HepG2 (cell line): ENCODE measurements around the gene LCTL. TPM values are rescaled to one million over a fixed set of nuclear protein-coding genes. Genes with fewer than 3 reads are reported as not detected.

ENCODE experiments used
- AKAP8 ChIP-seq: sonication (generic); formaldehyde crosslinking; IDR thresholded peaks from 2 replicates; pipeline ENCODE4 v1.5.1; 2020; ENCODE audit warnings: mild to moderate bottlenecking, missing genetic modification reagents
- ATAD3A ChIP-seq: sonication (generic); formaldehyde crosslinking; IDR thresholded peaks from 2 replicates; pipeline ENCODE4 v1.4.0; 2020; ENCODE audit warnings: missing genetic modification reagents
- CHD4 ChIP-seq: fragments of 200-600 bp; sonication (generic); IDR thresholded peaks from 2 replicates; pipeline ENCODE4 v1.7.0; 2017; ENCODE audit warnings: mild to moderate bottlenecking, low read length, borderline replicate concordance
- HNF1A ChIP-seq, 2 experiments: sonication (generic) in 1 of 2; formaldehyde crosslinking in 1 of 2; IDR thresholded peaks; 2 replicates each; pipeline versions ENCODE4 v1.4.0 to v1.6.1; 2016 to 2020; ENCODE audit warnings: borderline replicate concordance in 1 of 2, low read depth in 1 of 2, mild to moderate bottlenecking in 1 of 2, missing genetic modification reagents in 1 of 2
- KLF13 ChIP-seq: sonication (generic); formaldehyde crosslinking; IDR thresholded peaks from 2 replicates; pipeline ENCODE4 v1.4.0; 2020; ENCODE audit warnings: mild to moderate bottlenecking, missing genetic modification reagents
- MXI1 ChIP-seq: IDR thresholded peaks from 3 replicates; pipeline ENCODE4 v1.6.1; 2012; ENCODE audit warnings: low read depth, low read length, inconsistent platforms, borderline replicate concordance
- NR2F6 ChIP-seq, 2 experiments: IDR thresholded peaks; 2 replicates each; pipeline ENCODE4 v1.6.1; 2016; ENCODE audit warnings: antibody characterized with exemption in 1 of 2, mild to moderate bottlenecking in 1 of 2
- SIX4 ChIP-seq: sonication (generic); formaldehyde crosslinking; IDR thresholded peaks from 2 replicates; pipeline ENCODE4 v1.4.0; 2020; ENCODE audit warnings: missing genetic modification reagents
- U2AF2 ChIP-seq: fragments of 200-400 bp; formaldehyde crosslinking; IDR thresholded peaks from 2 replicates; pipeline ENCODE4 v1.6.1; 2017; ENCODE audit warnings: low read depth, mild to moderate bottlenecking, low read length
- ZMYM2 ChIP-seq: sonication (generic); formaldehyde crosslinking; IDR thresholded peaks from 2 replicates; pipeline ENCODE4 v1.8.0; 2022; ENCODE audit warnings: mild to moderate bottlenecking, missing genetic modification reagents
- ZSCAN21 ChIP-seq: sonication (generic); formaldehyde crosslinking; IDR thresholded peaks from 2 replicates; pipeline ENCODE4 v1.8.0; 2022; ENCODE audit warnings: mild to moderate bottlenecking, missing genetic modification reagents, moderate library complexity, borderline replicate concordance
- polyA plus RNA-seq, 8 experiments: library from polyadenylated mRNA; depleted of rRNA in 3 of 8; stranded (reverse) in 7 of 8; unstranded in 1 of 8; fragments of >200 nt; fragmentation: Illumina TruSeq in 4 of 8; extraction: Trizol in 4 of 8; gene quantifications; 2 replicates each; pipeline versions ENCODE4 v1.2.1 to v1.2.3, GENCODE V29; 2011 to 2016; ENCODE audit warnings: low read depth in 4 of 8, missing spikeins in 1 of 8, mixed read lengths in 1 of 8; ENCODE audit not compliant: insufficient read depth in 1 of 8
- total RNA-seq, 5 experiments: library from RNA; depleted of rRNA; stranded (reverse); fragments of >200 nt; fragmentation: Illumina TruSeq; extraction: Trizol; gene quantifications; 2 replicates each; pipeline ENCODE4 v1.2.3, GENCODE V29; 2016; ENCODE audit warnings: low read depth in 1 of 5
- TF ChIP-seq, protein P1 (sequence below): sonication (generic); formaldehyde crosslinking; IDR thresholded peaks from 2 replicates; pipeline ENCODE4 v1.4.0; 2020; ENCODE audit warnings: mild to moderate bottlenecking, missing genetic modification reagents
- TF ChIP-seq, protein P2 (sequence below): sonication (generic); formaldehyde crosslinking; IDR thresholded peaks from 2 replicates; pipeline ENCODE4 v1.4.0; 2020; ENCODE audit warnings: missing genetic modification reagents, borderline replicate concordance
- TF ChIP-seq, protein P3 (sequence below): sonication (generic); formaldehyde crosslinking; IDR thresholded peaks from 2 replicates; pipeline ENCODE4 v1.8.1; 2022; ENCODE audit warnings: low read depth, mild to moderate bottlenecking, missing genetic modification reagents

The LCTL gene
- total and polyA plus RNA-seq, 2 of the 13 experiments (the other 11 are each of a cell fraction or from before 2014, with no cell fraction given), result 0.96 to 1.4 TPM

DNA sequence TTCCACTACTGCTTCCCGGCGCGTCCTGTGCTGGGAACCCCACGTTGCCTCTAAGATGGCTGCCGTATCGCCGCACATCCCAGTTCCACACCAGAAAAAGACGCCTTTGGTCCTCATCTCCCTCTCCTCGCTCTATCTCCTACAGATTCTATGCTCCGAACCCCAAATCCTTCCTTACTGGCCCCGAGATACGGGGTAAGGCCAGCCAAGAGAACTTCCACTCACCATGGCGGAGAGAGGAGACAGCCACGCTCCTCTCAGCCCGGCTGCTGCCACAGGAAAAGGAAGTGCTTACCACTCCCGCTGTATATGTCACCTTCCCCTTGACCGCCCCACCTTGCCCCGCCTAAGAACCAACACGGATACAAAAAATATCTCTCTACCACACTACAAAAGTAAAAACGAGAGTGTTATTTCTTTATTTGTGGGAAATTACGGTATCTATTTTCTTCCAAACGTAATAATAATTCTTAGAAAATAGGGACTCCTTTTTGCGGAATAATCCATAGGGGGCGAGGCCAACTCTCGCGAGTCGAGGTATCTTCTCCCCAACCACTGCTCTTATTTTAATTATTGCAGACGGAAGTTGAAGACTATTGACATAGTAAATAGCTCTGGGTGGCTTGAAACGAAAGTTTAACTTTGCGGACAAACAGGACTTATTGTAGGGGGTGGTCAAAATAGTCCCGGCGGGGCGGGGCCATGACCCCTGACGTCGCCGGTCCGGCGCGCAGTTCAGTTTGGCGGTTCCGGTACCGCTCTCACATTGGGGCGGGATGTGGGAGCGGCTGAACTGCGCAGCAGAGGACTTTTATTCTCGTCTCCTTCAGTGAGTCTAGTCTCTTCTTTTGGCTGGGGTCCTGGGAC, 61.0 kb downstream of the LCTL start, which contains the start of the genes RPL4 and ZWILCH (continued):
- peak; percentile 71; the same call in 1 of the 3 replicates for TF ChIP-seq MXI1
- peak; percentile 49; the same call in 1 of the 2 replicates for TF ChIP-seq HNF1A (IDR thresholded peaks at IDR 0.05; ENCODE audit: low read depth)
- no peak for TF ChIP-seq HNF1A (CRISPR knock-in tag; IDR thresholded peaks at IDR 0.05; ENCODE audit: borderline replicate concordance)
- TF ChIP-seq, protein P1, sequence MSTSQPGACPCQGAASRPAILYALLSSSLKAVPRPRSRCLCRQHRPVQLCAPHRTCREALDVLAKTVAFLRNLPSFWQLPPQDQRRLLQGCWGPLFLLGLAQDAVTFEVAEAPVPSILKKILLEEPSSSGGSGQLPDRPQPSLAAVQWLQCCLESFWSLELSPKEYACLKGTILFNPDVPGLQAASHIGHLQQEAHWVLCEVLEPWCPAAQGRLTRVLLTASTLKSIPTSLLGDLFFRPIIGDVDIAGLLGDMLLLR (CRISPR knock-in tag), result peak; percentile 42; the same call in 1 of the 2 replicates
- no peak for TF ChIP-seq ZMYM2
- no peak for TF ChIP-seq ZSCAN21 (CRISPR knock-in tag)
- TF ChIP-seq SIX4, result no peak
- TF ChIP-seq CHD4, result no peak
- TF ChIP-seq NR2F6 (IDR thresholded peaks at IDR 0.05), result peak; percentile 33; the same call in 1 of the 2 replicates
- peak; percentile 43; the same call in 1 of the 2 replicates for TF ChIP-seq NR2F6 (CRISPR knock-in tag; IDR thresholded peaks at IDR 0.05)
- no peak for TF ChIP-seq AKAP8
- no peak for TF ChIP-seq ATAD3A
- TF ChIP-seq KLF13 (CRISPR knock-in tag), result no peak
- TF ChIP-seq, protein P2, sequence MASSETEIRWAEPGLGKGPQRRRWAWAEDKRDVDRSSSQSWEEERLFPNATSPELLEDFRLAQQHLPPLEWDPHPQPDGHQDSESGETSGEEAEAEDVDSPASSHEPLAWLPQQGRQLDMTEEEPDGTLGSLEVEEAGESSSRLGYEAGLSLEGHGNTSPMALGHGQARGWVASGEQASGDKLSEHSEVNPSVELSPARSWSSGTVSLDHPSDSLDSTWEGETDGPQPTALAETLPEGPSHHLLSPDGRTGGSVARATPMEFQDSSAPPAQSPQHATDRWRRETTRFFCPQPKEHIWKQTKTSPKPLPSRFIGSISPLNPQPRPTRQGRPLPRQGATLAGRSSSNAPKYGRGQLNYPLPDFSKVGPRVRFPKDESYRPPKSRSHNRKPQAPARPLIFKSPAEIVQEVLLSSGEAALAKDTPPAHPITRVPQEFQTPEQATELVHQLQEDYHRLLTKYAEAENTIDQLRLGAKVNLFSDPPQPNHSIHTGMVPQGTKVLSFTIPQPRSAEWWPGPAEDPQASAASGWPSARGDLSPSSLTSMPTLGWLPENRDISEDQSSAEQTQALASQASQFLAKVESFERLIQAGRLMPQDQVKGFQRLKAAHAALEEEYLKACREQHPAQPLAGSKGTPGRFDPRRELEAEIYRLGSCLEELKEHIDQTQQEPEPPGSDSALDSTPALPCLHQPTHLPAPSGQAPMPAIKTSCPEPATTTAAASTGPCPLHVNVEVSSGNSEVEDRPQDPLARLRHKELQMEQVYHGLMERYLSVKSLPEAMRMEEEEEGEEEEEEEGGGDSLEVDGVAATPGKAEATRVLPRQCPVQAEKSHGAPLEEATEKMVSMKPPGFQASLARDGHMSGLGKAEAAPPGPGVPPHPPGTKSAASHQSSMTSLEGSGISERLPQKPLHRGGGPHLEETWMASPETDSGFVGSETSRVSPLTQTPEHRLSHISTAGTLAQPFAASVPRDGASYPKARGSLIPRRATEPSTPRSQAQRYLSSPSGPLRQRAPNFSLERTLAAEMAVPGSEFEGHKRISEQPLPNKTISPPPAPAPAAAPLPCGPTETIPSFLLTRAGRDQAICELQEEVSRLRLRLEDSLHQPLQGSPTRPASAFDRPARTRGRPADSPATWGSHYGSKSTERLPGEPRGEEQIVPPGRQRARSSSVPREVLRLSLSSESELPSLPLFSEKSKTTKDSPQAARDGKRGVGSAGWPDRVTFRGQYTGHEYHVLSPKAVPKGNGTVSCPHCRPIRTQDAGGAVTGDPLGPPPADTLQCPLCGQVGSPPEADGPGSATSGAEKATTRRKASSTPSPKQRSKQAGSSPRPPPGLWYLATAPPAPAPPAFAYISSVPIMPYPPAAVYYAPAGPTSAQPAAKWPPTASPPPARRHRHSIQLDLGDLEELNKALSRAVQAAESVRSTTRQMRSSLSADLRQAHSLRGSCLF (CRISPR knock-in tag), result no peak
- TF ChIP-seq, protein P3, sequence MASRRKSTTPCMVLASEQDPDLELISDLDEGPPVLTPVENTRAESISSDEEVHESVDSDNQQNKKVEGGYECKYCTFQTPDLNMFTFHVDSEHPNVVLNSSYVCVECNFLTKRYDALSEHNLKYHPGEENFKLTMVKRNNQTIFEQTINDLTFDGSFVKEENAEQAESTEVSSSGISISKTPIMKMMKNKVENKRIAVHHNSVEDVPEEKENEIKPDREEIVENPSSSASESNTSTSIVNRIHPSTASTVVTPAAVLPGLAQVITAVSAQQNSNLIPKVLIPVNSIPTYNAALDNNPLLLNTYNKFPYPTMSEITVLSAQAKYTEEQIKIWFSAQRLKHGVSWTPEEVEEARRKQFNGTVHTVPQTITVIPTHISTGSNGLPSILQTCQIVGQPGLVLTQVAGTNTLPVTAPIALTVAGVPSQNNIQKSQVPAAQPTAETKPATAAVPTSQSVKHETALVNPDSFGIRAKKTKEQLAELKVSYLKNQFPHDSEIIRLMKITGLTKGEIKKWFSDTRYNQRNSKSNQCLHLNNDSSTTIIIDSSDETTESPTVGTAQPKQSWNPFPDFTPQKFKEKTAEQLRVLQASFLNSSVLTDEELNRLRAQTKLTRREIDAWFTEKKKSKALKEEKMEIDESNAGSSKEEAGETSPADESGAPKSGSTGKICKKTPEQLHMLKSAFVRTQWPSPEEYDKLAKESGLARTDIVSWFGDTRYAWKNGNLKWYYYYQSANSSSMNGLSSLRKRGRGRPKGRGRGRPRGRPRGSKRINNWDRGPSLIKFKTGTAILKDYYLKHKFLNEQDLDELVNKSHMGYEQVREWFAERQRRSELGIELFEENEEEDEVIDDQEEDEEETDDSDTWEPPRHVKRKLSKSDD, result peak; percentile 23; the same call in 1 of the 2 replicates
- TF ChIP-seq U2AF2, result no peak
